Activated naive CD8-positive, alpha-beta T cell (primary cell): ENCODE data around the gene IP6K3.

Source experiments
- H3K27ac Mint-ChIP-seq: one replicate; pipeline ENCODE4 v1.8.0; 2021; ENCODE audit warnings: mixed read lengths
- H3K27me3 Mint-ChIP-seq: one replicate; pipeline ENCODE4 v1.8.0; 2021; ENCODE audit warnings: mixed read lengths
- H3K36me3 Mint-ChIP-seq: one replicate; pipeline ENCODE4 v1.8.0; 2021; ENCODE audit warnings: mixed read lengths
- H3K4me1 Mint-ChIP-seq: one replicate; pipeline ENCODE4 v1.8.0; 2021; ENCODE audit warnings: low read depth, mixed read lengths
- H3K4me3 Mint-ChIP-seq: one replicate; pipeline ENCODE4 v1.8.0; 2021; ENCODE audit warnings: mild to moderate bottlenecking, mixed read lengths
- H3K9me3 Mint-ChIP-seq: one replicate; pipeline ENCODE4 v1.8.0; 2021; ENCODE audit warnings: low read depth, mixed read lengths

IP6K3 gene, protein sequence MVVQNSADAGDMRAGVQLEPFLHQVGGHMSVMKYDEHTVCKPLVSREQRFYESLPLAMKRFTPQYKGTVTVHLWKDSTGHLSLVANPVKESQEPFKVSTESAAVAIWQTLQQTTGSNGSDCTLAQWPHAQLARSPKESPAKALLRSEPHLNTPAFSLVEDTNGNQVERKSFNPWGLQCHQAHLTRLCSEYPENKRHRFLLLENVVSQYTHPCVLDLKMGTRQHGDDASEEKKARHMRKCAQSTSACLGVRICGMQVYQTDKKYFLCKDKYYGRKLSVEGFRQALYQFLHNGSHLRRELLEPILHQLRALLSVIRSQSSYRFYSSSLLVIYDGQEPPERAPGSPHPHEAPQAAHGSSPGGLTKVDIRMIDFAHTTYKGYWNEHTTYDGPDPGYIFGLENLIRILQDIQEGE

DNA sequence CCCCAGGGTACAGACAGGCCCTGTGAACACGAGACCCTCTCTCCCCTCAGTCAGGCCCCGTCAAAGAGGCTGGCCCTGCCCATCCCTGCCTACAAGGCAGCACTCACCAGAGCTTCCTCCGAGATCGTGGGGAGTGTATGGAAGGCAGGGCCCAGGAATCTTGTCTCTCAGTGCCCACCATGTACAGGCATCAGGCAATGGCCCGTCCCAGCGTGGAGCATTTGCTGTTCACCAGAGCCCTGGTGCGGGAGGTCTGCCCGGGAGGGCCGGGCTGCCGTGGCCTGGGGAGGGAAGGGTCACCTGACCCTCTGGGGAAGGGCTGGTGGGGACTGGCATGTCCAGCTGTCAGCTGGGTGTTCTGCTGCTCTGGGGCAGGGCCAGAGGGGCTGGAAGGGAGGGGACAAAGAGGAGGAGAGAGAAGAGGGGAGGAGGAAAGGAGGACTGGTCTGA, at the start of gene IP6K3:
IP6K3 (minus strand) TSS at position 255 of the 450 bp plus-strand sequence. CDS start 11,429 bp downstream, outside the sequence.
- Mint-ChIP-seq H3K4me1 (peaks cover 3% of the 10 kb centered on the region), H3K4me3 (no peak within 1 kb of the TSS), H3K9me3 (no peaks in the 10 kb centered on the region), H3K27me3 (peaks cover 2% of the 10 kb centered on the region), H3K27ac (no peak within 1 kb of the TSS), H3K36me3 (no peaks in the 10 kb centered on the region)

DNA sequence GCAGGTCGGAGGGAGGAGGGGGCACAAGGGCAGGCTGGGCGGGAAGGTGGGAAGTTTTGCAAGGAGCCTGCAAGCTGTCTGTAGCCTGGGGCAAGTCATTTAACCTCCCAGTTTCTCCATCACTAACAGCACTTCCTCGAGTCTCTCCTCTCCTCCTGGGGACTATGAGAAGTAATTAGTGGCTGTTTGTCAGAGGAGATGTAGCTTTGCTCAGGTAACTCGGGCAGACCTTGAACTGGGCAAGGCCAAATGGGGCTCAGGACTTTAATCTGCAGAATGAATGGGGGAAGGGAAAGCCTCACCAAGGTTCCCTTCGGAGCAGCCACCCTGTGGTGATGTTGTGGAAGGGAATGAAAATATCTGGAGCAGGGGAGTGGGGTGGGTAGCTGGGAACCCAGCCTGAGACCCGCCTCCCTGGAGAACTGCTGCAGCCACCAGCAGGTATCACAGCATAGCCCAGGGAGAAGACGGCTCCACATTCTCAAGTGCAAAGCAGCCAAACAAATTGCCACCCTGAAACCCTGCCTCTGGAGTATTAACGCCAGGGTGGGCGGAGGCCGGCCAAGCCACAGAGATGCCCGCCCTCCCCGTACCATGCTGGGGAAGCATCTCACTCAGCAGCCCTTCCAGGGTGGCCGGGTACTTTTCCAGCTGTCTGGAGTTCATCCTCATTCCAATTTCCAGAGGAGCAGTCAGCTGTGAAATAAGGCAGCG, 48.4 kb upstream of the IP6K3 start:
- Mint-ChIP-seq H3K27me3 (peaks cover 5% of the 10 kb centered on the region), H3K4me1 (peaks cover 2% of the 10 kb centered on the region), H3K9me3 (no peaks in the 10 kb centered on the region), H3K4me3 (no peak overlapping the region), H3K36me3 (no peaks in the 10 kb centered on the region), H3K27ac (no peak overlapping the region)

DNA sequence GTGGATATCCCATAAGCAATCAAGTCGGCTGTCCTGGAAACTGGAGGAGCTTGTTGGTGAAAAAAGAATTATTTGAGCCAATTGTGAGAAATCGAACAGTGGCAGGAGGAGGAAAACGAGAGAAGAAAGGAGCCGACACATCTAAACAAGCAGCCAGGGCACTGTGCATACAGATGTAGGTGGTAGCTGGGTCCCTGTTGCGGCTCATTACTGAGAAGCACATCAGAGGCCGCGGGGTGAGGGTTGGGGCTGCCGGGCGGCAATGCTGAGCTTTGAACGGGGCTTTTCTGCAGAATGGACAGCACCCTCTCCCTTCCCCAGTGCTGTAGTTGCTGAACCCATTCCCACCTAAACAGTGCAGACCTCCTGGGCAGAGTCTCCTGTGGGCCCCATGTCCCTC, 46.3 kb upstream of the IP6K3 start:
- no peaks in the 10 kb centered on the region for H3K36me3 Mint-ChIP-seq
- H3K4me3 Mint-ChIP-seq: no peak overlapping the region
- H3K27me3 Mint-ChIP-seq: no peaks in the 10 kb centered on the region

DNA sequence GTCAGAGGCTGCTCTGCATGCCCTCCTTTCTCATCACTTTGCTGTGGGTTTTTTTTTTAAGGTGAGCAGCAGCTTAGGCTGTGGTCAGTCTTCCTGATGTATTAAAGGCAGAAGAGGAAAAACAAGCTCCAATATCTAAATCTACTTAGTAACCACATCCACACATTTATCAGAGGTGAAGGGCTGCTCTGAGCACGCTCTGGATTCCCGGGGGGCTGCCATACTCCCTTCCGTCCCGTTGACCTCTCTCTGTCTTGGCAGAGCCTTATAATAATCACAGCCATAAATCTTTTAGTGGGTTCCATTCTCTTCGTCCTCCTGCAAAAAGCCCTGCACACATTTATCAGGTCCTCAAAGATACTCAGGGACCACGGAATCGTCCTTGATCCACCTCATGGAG, 44.9 kb upstream of the IP6K3 start:
- Mint-ChIP-seq H3K27ac (no peak overlapping the region), H3K9me3 (no peaks in the 10 kb centered on the region), H3K27me3 (no peaks in the 10 kb centered on the region), H3K4me1 (peaks cover 22% of the 10 kb centered on the region), H3K36me3 (no peaks in the 10 kb centered on the region), H3K4me3 (no peak overlapping the region)

More for the DNA sequence above, 46.3 kb upstream of the IP6K3 start:
- H3K27ac Mint-ChIP-seq: no peak overlapping the region
- H3K9me3 Mint-ChIP-seq: no peaks in the 10 kb centered on the region
- peaks cover 9% of the 10 kb centered on the region for H3K4me1 Mint-ChIP-seq

DNA sequence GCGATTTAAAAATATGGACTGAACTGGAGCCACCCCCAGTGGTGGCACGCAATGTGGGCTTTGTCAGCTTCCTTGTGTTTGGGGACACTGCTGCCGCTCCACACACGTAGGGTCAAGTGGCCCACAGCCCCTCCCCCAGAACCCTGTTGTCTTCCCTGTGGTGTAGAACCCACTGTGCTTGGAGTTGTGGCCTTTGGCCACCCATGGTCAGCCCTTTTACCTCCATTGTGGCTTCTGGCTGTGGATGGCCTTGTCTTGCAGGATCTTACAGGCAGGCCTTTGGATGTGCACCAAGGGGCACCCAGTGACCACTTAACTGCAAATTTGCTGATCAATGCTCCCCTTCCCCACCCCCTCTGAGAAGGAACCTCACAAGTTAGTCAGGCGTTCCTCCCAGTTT, 44.2 kb upstream of the IP6K3 start:
- Mint-ChIP-seq H3K27ac (no peak overlapping the region), H3K36me3 (no peaks in the 10 kb centered on the region), H3K4me3 (no peak overlapping the region), H3K9me3 (no peaks in the 10 kb centered on the region), H3K27me3 (no peaks in the 10 kb centered on the region), H3K4me1 (peaks cover 29% of the 10 kb centered on the region)

DNA sequence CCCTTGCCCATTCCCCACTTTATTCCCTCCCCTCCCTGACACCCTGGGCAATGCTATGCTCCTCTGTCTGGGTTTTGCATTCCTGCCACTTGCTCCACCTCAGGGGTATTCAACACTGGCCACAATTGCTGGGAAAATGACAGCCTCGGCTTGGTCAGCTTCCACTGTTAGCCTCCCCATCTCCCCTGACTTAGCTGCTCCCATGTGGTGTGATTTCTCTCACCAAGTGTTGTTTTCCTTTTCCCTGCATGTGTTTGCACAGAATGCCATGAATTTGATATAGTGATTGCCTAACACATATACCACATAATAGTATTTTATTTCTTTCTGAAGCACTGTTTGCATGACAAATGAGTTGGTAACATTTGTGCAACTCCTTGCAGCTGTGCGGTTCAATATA, 43.7 kb upstream of the IP6K3 start:
- peak overlapping the region; percentile 37 for H3K4me3 Mint-ChIP-seq
- H3K27ac Mint-ChIP-seq: peak overlapping the region; percentile 17
- no peaks in the 10 kb centered on the region for H3K9me3 Mint-ChIP-seq
- peaks cover 35% of the 10 kb centered on the region for H3K4me1 Mint-ChIP-seq
- no peaks in the 10 kb centered on the region for H3K36me3 Mint-ChIP-seq
- no peaks in the 10 kb centered on the region for H3K27me3 Mint-ChIP-seq

DNA sequence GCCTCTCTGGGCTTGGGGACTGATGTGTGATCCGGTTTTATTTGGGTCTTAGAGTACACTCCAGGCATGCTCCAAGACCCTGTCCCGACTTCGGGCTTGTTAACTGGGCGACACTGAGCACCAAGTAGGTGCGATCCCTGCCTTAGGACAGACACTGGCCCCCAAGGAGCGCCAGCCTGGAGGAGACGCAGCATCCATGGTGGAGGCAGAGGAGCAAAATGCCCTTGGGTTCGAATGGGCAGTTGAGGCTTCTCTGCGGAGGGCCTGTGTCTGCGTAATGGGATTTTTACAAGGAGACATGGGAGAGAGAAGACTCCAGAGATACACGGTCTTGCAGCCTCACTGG, 42.8 kb upstream of the IP6K3 start:
- no peaks in the 10 kb centered on the region for H3K9me3 Mint-ChIP-seq
- H3K36me3 Mint-ChIP-seq: no peaks in the 10 kb centered on the region
- no peaks in the 10 kb centered on the region for H3K27me3 Mint-ChIP-seq
- H3K4me1 Mint-ChIP-seq: peaks cover 43% of the 10 kb centered on the region
- peak overlapping the region; percentile 87 for H3K4me3 Mint-ChIP-seq
- peak overlapping the region; percentile 80 for H3K27ac Mint-ChIP-seq

DNA sequence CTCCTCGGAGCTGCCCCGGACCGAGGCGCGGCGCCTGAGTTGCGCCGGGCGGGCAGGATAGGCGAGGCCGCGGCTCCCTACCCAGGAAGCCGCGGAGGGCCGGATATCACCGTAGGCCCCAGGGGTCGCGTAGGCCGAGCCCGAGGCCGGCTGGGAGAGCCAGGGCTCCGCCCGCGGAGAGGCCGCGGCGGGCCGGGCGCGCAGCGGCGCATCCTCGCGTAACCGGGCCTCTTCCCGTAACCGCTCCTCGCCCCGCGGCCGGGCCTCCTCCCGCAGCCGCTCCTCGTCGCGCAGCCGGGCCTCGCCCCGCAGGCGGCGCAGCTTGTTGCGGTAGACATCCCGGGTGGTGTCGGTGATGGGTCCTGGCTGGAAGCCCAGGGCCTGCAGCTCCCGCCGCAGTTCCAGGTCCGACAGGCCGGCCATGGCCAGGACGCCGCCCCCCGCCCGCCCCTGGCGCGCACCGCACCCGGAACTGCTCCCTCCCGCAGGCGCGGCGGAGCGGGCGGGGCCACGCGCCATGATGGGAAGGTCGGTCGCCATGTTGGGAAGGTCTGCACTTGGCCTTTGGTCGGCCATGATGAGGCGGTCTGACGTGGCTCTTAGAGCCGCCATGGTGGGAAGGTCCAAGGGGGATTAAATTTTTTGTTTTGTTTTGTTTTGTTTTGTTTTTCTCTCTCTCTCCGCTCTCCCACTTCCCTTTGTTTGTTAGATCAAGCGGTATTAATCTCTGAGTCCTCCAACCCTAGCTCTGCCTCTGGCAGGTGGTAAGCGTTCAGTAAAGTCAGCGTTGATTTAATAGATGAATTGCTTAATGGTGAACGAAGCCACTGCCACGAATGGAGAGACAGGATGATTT, 42.2 kb upstream of the IP6K3 start, which contains the start of gene LEMD2:
LEMD2 (minus strand) TSS at position 437 of the 856 bp plus-strand sequence; CDS start at position 423, 14 bp downstream.
- Mint-ChIP-seq H3K4me3 (peak within 1 kb of the TSS; percentile 97), H3K36me3 (no peaks in the 10 kb centered on the region), H3K27me3 (no peaks in the 10 kb centered on the region), H3K9me3 (no peaks in the 10 kb centered on the region), H3K4me1 (peaks cover 48% of the 10 kb centered on the region), H3K27ac (peak within 1 kb of the TSS; percentile 97)

DNA sequence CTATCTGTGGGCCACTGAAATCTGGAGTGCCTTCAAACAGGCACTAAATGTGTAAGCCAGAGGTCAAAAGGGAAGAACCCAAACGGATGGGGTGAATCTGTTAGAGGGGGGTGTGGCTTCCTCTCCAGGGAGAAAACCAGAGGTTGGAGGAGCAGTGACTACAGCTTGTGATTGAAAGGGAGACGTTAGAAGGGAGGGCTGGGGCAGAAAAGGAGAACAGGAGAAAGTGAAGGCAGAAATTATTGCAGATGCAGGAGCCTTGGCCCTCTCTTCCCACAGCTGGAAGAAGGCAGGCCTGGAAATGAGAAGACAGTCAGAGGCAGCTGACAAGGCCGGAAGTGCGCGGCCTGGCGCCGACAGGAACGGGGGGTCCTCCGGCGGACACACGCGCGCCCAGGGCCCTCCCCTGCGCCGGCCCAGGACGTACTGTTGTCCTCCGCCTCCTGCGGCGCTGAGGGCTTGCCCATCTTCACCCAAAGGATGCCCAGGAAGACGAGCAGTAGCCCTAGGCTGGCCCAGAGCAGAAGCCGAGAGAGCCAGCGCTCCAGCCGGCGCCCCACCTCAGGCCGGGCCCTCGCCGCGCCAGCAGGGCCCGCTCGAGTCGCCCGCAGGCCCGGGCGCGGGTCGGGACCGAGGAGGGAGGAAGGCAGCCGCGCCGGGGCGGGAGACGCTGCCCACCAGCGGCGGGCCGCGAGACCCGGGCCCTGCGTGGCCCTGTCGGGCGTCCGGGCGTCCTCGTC, 41.4 kb upstream of the IP6K3 start:
- Mint-ChIP-seq H3K4me3 (peak overlapping the region; percentile 97), H3K27ac (peak overlapping the region; percentile 97), H3K4me1 (peaks cover 49% of the 10 kb centered on the region), H3K36me3 (no peaks in the 10 kb centered on the region), H3K27me3 (no peaks in the 10 kb centered on the region), H3K9me3 (no peaks in the 10 kb centered on the region)

DNA sequence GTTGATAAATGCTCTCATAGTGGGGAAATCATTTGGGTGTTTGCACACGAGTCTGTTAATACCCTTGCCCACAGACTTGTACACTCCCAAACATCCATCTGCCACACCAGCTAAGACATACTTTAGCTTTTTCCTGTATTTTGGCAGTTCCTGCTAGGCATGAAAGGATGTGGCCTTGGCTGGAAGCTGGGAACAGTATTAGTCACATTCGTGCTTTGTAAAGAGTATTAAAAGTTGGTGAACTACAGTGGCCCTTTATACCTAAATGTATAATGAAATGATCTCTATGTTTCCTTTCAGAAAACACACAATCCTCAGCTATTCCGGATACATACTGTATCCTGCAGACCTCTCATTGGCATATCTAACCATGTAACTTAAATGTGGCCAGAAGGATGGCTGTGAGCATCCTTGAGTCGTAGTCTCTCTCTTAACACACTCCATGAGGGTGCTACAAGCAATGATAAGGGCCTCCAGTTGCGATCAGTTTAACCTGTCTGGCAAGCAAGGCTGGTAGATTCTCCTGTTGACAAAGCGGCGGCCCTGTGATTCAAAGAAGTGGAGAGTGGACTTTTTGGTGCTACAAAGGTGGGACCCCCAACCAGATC, 40.7 kb upstream of the IP6K3 start:
- H3K36me3 Mint-ChIP-seq: no peaks in the 10 kb centered on the region
- peak overlapping the region; percentile 97 for H3K27ac Mint-ChIP-seq
- H3K4me1 Mint-ChIP-seq: peaks cover 51% of the 10 kb centered on the region

DNA sequence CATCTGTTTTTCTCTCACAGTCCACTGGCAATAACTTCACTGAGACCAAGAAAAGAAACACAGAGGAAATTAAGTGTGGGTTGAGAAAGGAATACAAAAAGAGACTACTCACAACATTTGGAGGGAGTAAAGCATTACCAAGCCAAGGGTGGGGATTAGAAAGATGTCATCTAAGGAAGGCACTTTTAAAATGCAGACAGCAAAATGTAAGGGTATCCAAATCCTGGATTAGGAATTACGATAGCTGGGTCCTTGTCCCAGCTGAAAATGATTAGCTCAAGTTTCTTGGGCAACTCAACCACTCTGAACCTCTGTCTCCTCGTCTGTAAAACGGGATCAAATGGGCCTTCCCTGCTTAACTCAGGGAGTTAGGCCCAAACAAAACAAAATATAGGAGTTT, 40.0 kb upstream of the IP6K3 start:
- Mint-ChIP-seq H3K4me1 (peaks cover 56% of the 10 kb centered on the region), H3K36me3 (no peaks in the 10 kb centered on the region), H3K27ac (peak overlapping the region; percentile 97), H3K4me3 (peak overlapping the region; percentile 97), H3K9me3 (no peaks in the 10 kb centered on the region), H3K27me3 (no peaks in the 10 kb centered on the region)

More for the DNA sequence above, 40.7 kb upstream of the IP6K3 start:
- Mint-ChIP-seq H3K9me3 (no peaks in the 10 kb centered on the region), H3K27me3 (no peaks in the 10 kb centered on the region), H3K4me3 (peak overlapping the region; percentile 97)

DNA sequence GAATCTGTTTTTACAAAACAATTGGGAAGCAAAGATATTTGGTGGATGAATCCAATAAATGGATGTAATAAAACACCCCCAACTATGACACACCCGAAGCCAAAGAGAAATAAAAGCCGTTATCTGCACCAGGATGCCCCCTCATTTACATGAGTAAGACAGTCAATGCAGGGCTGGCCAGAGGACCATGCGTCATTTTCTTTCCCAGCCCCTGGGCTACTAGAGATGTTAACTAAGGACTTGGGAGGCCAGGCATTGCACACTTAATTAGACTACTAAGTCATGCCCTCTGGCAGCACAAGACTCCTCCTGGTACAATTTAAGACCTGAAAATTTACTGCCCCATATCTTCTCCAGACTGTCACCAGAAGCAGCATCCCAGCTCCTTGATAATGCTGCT, 39.1 kb upstream of the IP6K3 start:
- no peaks in the 10 kb centered on the region for H3K27me3 Mint-ChIP-seq
- H3K9me3 Mint-ChIP-seq: no peaks in the 10 kb centered on the region
- no peaks in the 10 kb centered on the region for H3K36me3 Mint-ChIP-seq
- H3K4me1 Mint-ChIP-seq: peaks cover 57% of the 10 kb centered on the region
- peak overlapping the region; percentile 97 for H3K4me3 Mint-ChIP-seq
- peak overlapping the region; percentile 54 for H3K27ac Mint-ChIP-seq

DNA sequence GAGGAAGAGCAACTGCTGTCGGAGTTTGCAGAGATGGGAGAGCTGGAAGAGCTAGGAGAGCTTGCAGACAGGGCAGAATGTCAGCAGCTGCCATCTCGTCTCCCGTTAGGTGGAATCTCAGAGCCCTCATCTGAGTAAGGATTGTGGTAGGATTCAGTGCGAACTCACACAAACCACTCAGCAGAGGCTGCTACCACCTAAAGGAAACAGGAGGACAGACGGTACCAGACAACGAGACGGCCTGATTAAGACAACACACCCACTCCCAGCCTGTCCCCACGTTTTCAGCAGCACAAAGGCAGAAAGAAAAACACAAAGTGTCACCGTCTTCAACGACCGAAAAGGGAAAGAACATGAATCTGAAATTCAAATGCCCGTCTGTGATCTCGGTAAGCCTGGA, 38.1 kb upstream of the IP6K3 start:
- Mint-ChIP-seq H3K4me1 (peaks cover 58% of the 10 kb centered on the region), H3K4me3 (peak overlapping the region; percentile 4)

More for the DNA sequence above, 38.1 kb upstream of the IP6K3 start:
- H3K9me3 Mint-ChIP-seq: no peaks in the 10 kb centered on the region
- H3K27me3 Mint-ChIP-seq: no peaks in the 10 kb centered on the region
- H3K36me3 Mint-ChIP-seq: no peaks in the 10 kb centered on the region
- no peak overlapping the region for H3K27ac Mint-ChIP-seq
